H9 (cell line): ENCODE results near the gene DENND1A. TPM values are rescaled to one million over a fixed set of nuclear protein-coding genes. Genes with fewer than 3 reads are reported as not detected.

Source experiments
- DNase-seq: peaks from one replicate; pipeline ENCODE4 v3.0.0-alpha.2; 2017
- H2AFZ ChIP-seq: one replicate; pipeline ENCODE4 v1.6.1; 2013; ENCODE audit warnings: mild to moderate bottlenecking, low read length, control low read depth, moderate library complexity
- H2AK5ac ChIP-seq: 2 replicates; pipeline ENCODE4 v1.6.1; 2013; ENCODE audit warnings: low read length, control low read depth, mixed read lengths; ENCODE audit not compliant: insufficient read length
- H2BK120ac ChIP-seq: one replicate; pipeline ENCODE4 v1.6.1; 2013; ENCODE audit warnings: low read depth, mild to moderate bottlenecking, low read length, control low read depth, inconsistent platforms; ENCODE audit not compliant: poor library complexity, severe bottlenecking
- H2BK12ac ChIP-seq: 2 replicates; pipeline ENCODE4 v1.6.1; 2013; ENCODE audit warnings: low read length, control low read depth, mixed read lengths, low read depth; ENCODE audit not compliant: insufficient read length
- H2BK15ac ChIP-seq: 2 replicates; pipeline ENCODE4 v1.6.1; 2013; ENCODE audit warnings: low read depth, low read length, control low read depth
- H2BK20ac ChIP-seq: one replicate; pipeline ENCODE4 v1.6.1; 2013; ENCODE audit warnings: low read depth, mild to moderate bottlenecking, low read length, control low read depth, inconsistent platforms; ENCODE audit not compliant: poor library complexity, severe bottlenecking
- H2BK5ac ChIP-seq: 2 replicates; pipeline ENCODE4 v1.6.1; 2013; ENCODE audit warnings: low read length, control low read depth, mixed read lengths; ENCODE audit not compliant: insufficient read length
- H3K14ac ChIP-seq: 2 replicates; pipeline ENCODE4 v1.6.1; 2013; ENCODE audit warnings: low read length, control low read depth; ENCODE audit not compliant: insufficient read depth
- H3K18ac ChIP-seq: 2 replicates; pipeline ENCODE4 v1.6.1; 2013; ENCODE audit warnings: low read depth, mild to moderate bottlenecking, mixed read lengths, low read length, control low read depth; ENCODE audit not compliant: insufficient read length
- H3K23ac ChIP-seq: 2 replicates; pipeline ENCODE4 v1.6.1; 2013; ENCODE audit warnings: low read length, control low read depth, mixed read lengths, low read depth; ENCODE audit not compliant: insufficient read length
- H3K23me2 ChIP-seq: 2 replicates; pipeline ENCODE4 v1.6.1; 2013; ENCODE audit warnings: low read depth, mild to moderate bottlenecking, mixed read lengths, low read length, control low read depth; ENCODE audit not compliant: insufficient read length, poor library complexity, severe bottlenecking
- H3K27ac ChIP-seq: 2 replicates; pipeline ENCODE4 v1.5.1; 2013; ENCODE audit warnings: low read length, control low read depth, mixed read lengths, low read depth; ENCODE audit not compliant: insufficient read length
- H3K27me3 ChIP-seq: 2 replicates; pipeline ENCODE4 v1.6.1; 2013; ENCODE audit warnings: low read length, control low read depth, inconsistent platforms; ENCODE audit not compliant: insufficient read depth
- H3K4ac ChIP-seq: 2 replicates; pipeline ENCODE4 v1.6.1; 2013; ENCODE audit warnings: low read depth, mild to moderate bottlenecking, control low read depth, inconsistent platforms, low read length, moderate library complexity
- H3K4me1 ChIP-seq: 2 replicates; pipeline ENCODE4 v1.6.1; 2013; ENCODE audit warnings: low read length, control low read depth, inconsistent platforms; ENCODE audit not compliant: insufficient read depth
- H3K4me2 ChIP-seq: 2 replicates; pipeline ENCODE4 v1.6.1; 2013; ENCODE audit warnings: low read length, control low read depth, mixed read lengths; ENCODE audit not compliant: insufficient read length, insufficient read depth
- H3K56ac ChIP-seq: 2 replicates; pipeline ENCODE4 v1.6.1; 2013; ENCODE audit warnings: low read depth, mild to moderate bottlenecking, mixed read lengths, low read length, control low read depth; ENCODE audit not compliant: insufficient read length
- H3K79me1 ChIP-seq: 2 replicates; pipeline ENCODE4 v1.6.1; 2013; ENCODE audit warnings: low read depth, mild to moderate bottlenecking, moderate library complexity, low read length, control low read depth, inconsistent platforms; ENCODE audit not compliant: insufficient read depth, poor library complexity, severe bottlenecking
- H3K79me2 ChIP-seq: 2 replicates; pipeline ENCODE4 v1.6.1; 2013; ENCODE audit warnings: low read length, control low read depth, inconsistent platforms; ENCODE audit not compliant: insufficient read depth
- H3K9ac ChIP-seq: 2 replicates; pipeline ENCODE4 v1.6.1; 2013; ENCODE audit warnings: low read length, control low read depth, mixed read lengths; ENCODE audit not compliant: insufficient read length; ENCODE audit errors: extremely low read depth
- H3K9me3 ChIP-seq: one replicate; pipeline ENCODE4 v1.6.1; 2013; ENCODE audit warnings: low read depth, low read length, inconsistent platforms; ENCODE audit not compliant: control insufficient read depth
- H3T11ph ChIP-seq: one replicate; pipeline ENCODE4 v1.6.1; 2013; ENCODE audit warnings: mild to moderate bottlenecking, low read length, control low read depth, inconsistent platforms
- H4K20me1 ChIP-seq: one replicate; pipeline ENCODE4 v1.6.1; 2013; ENCODE audit not compliant: control insufficient read depth, insufficient read length, insufficient read depth
- H4K5ac ChIP-seq: 2 replicates; pipeline ENCODE4 v1.6.1; 2013; ENCODE audit warnings: low read depth, mild to moderate bottlenecking, mixed read lengths, low read length, control low read depth; ENCODE audit not compliant: insufficient read length
- H4K8ac ChIP-seq: replicated peaks from 2 replicates; pipeline ENCODE4 v1.6.1; 2013; ENCODE audit warnings: low read length, control low read depth, mixed read lengths, low read depth; ENCODE audit not compliant: insufficient read length
- H4K91ac ChIP-seq: 2 replicates; pipeline ENCODE4 v1.6.1; 2013; ENCODE audit warnings: low read depth, mild to moderate bottlenecking, moderate library complexity, mixed read lengths, low read length, control low read depth; ENCODE audit not compliant: insufficient read length
- H3K27ac Mint-ChIP-seq, 3 experiments: 2 replicates in 2 of 3; 3 replicates in 1 of 3; pipeline ENCODE4 v1.8.0; 2020 to 2021; ENCODE audit warnings: mixed read lengths in 3 of 3, mild to moderate bottlenecking in 1 of 3, moderate library complexity in 1 of 3
- H3K27me3 Mint-ChIP-seq: 2 replicates; pipeline ENCODE4 v1.8.0; 2021; ENCODE audit warnings: low read depth, mild to moderate bottlenecking, moderate library complexity, mixed read lengths
- H3K36me3 Mint-ChIP-seq, 3 experiments: 2 replicates in 2 of 3; 3 replicates in 1 of 3; pipeline ENCODE4 v1.8.0; 2020 to 2021; ENCODE audit warnings: low read depth in 3 of 3, mixed read lengths in 3 of 3; ENCODE audit not compliant: insufficient read depth in 1 of 3
- H3K4me1 Mint-ChIP-seq, 2 experiments: 2 replicates each; pipeline ENCODE4 v1.8.0; 2020; ENCODE audit warnings: mixed read lengths in 2 of 2
- H3K4me3 Mint-ChIP-seq, 2 experiments: 2 replicates in 1 of 2; 3 replicates in 1 of 2; pipeline ENCODE4 v1.8.0; 2020 to 2021; ENCODE audit warnings: mild to moderate bottlenecking in 2 of 2, mixed read lengths in 2 of 2, moderate library complexity in 1 of 2
- H3K9me3 Mint-ChIP-seq, 2 experiments: 2 replicates in 1 of 2; 3 replicates in 1 of 2; pipeline ENCODE4 v1.8.0; 2020; ENCODE audit warnings: mild to moderate bottlenecking in 2 of 2, mixed read lengths in 2 of 2, moderate library complexity in 1 of 2
- WGBS: extraction: QIAGEN DNeasy Blood & Tissue Kit; methylation state at CpG from one replicate; pipeline ENCODE4 v1.1.7; 2013; ENCODE audit warnings: missing lambda C conversion rate, low lambda C conversion rate, mixed read lengths; ENCODE audit not compliant: insufficient read length; ENCODE audit errors: extremely low coverage; 5-methylcytosine and 5-hydroxymethylcytosine counted together
- total RNA-seq: library from RNA; stranded (reverse); gene quantifications from 2 replicates; pipeline ENCODE4 v1.2.1, GENCODE V29; 2021
- TF ChIP-seq, protein P1 (sequence below): fragments of 200-600 bp; sonication (generic); conservative IDR thresholded peaks from 3 replicates; pipeline ENCODE4 v1.8.0; 2021; ENCODE audit warnings: antibody characterized with exemption, mild to moderate bottlenecking

The DENND1A gene
- total RNA-seq, 1 experiment from 2014 or later, result 20.4 TPM

- 0 out of 2 replicates have a peak, but pooled peaks cover 4% of the 10 kb centered on the region for H3K4me1 ChIP-seq
- no peak overlapping the region for H3K18ac ChIP-seq
- no peak overlapping the region for H3K4ac ChIP-seq
- no peak overlapping the region for H3K9ac ChIP-seq
- no peak overlapping the region for H3K4me2 ChIP-seq
- no peaks in the 10 kb centered on the region for H3K79me2 ChIP-seq
- H3K27me3 ChIP-seq, result no peaks in the 10 kb centered on the region
- no peaks in the 10 kb centered on the region for H3K9me3 ChIP-seq
- H3K14ac ChIP-seq, result no peak overlapping the region
- Mint-ChIP-seq H3K27ac (no peak overlapping the region; a peak in 1 of 7 replicates), H3K27me3 (no peaks in the 10 kb centered on the region; the same call in 1 of the 2 replicates), H3K4me1 (peaks cover 11 to 29% of the 10 kb centered on the region in 2 experiments), H3K36me3 (no peaks in the 10 kb centered on the region; a peak in 3 of 7 replicates), H3K4me3 (no peak overlapping the region), H3K9me3 (no peaks in the 10 kb centered on the region; a peak in 1 of 5 replicates)
- H3K56ac ChIP-seq, result no peak overlapping the region
- H4K5ac ChIP-seq, result no peak overlapping the region
- H2BK15ac ChIP-seq, result no peak overlapping the region
- no peak overlapping the region for H4K8ac ChIP-seq
- H4K91ac ChIP-seq, result no peak overlapping the region
- no peak for DNase-seq
- no peak overlapping the region for H2AFZ ChIP-seq
- no peak overlapping the region for H2BK20ac ChIP-seq
- no peak overlapping the region for H2BK5ac ChIP-seq
- no peak overlapping the region for H3T11ph ChIP-seq
- H4K20me1 ChIP-seq, result no peaks in the 10 kb centered on the region
- H3K79me1 ChIP-seq, result no peaks in the 10 kb centered on the region
- TF ChIP-seq, protein P1, sequence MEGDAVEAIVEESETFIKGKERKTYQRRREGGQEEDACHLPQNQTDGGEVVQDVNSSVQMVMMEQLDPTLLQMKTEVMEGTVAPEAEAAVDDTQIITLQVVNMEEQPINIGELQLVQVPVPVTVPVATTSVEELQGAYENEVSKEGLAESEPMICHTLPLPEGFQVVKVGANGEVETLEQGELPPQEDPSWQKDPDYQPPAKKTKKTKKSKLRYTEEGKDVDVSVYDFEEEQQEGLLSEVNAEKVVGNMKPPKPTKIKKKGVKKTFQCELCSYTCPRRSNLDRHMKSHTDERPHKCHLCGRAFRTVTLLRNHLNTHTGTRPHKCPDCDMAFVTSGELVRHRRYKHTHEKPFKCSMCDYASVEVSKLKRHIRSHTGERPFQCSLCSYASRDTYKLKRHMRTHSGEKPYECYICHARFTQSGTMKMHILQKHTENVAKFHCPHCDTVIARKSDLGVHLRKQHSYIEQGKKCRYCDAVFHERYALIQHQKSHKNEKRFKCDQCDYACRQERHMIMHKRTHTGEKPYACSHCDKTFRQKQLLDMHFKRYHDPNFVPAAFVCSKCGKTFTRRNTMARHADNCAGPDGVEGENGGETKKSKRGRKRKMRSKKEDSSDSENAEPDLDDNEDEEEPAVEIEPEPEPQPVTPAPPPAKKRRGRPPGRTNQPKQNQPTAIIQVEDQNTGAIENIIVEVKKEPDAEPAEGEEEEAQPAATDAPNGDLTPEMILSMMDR, result no peak
- H2BK12ac ChIP-seq, result no peak overlapping the region
- H3K27ac ChIP-seq, result no peak overlapping the region
- H2AK5ac ChIP-seq, result no peak overlapping the region
- H2BK120ac ChIP-seq, result no peak overlapping the region
- no peaks in the 10 kb centered on the region for H3K23me2 ChIP-seq
- WGBS, result no CpG with 5 or more reads among the region's 7 CpGs
- H3K23ac ChIP-seq, result no peak overlapping the region
Measured at GRCh38 chr9:123414204-123414603, 515.7 kb downstream of the DENND1A start.
